A549 (cell line): Measurements from ENCODE around the gene RAB18.
"Not testable (repeated sequence)": the region's sequence is repeated elsewhere in the genome, so short reads cannot be mapped to it uniquely, and the experiment has no call there.

Experiments
- CBX8 ChIP-seq: fragments of 200-600 bp; sonication (generic); IDR thresholded peaks from 2 replicates; pipeline ENCODE4 v1.6.1; 2016
- CTCF ChIP-seq: fragments of >200 bp; sonication (Bioruptor Twin); formaldehyde crosslinking; IDR thresholded peaks from 3 replicates; pipeline ENCODE4 v1.5.1; 2016
- EP300 ChIP-seq, 2 experiments: fragments of >200 bp; sonication (Bioruptor Twin); formaldehyde crosslinking; IDR thresholded peaks; 2 replicates in 1 of 2; 3 replicates in 1 of 2; pipeline ENCODE4 v1.6.1; 2016 to 2017
- HOXA7 ChIP-seq: fragments of 250-450 bp; sonication (Bioruptor Pico); IDR thresholded peaks from 2 replicates; pipeline ENCODE4 v1.5.0; 2020; ENCODE audit warnings: mild to moderate bottlenecking, moderate library complexity
- MAZ ChIP-seq: fragments of 150-350 bp; IDR thresholded peaks from 2 replicates; pipeline ENCODE4 v1.6.1; 2014; ENCODE audit warnings: antibody characterized with exemption, low read depth, low read length, borderline replicate concordance

DNA sequence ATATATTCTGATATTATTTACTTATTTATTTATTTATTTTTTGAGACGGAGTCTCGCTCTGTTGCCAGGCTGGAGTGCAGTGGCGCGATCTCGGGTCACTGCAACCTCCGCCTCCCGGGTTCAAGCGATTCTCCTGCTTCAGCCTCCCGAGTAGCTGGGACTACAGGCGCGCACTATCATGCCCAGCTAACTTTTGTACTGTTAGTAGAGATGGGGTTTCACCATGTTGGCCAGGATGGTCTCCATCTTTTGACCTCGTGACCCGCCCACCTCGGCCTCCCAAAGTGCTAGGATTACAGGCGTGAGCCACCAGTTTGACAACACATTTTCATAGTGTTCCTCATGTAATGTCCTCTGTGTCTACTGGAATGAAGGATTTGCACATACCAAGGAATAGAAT, 1.4 kb downstream of the RAB18 start:
- TF ChIP-seq CTCF; EP300 (IDR thresholded peaks at IDR 0.05); CBX8; MAZ; HOXA7: not testable (repeated sequence)
